ENCODE results near the gene KIF16B. TPM values are rescaled to one million over a fixed set of nuclear protein-coding genes. Genes with fewer than 3 reads are reported as not detected.

KIF16B gene
- total RNA-seq, 1 donor from 2014 or later = 7.0 TPM

DNA sequence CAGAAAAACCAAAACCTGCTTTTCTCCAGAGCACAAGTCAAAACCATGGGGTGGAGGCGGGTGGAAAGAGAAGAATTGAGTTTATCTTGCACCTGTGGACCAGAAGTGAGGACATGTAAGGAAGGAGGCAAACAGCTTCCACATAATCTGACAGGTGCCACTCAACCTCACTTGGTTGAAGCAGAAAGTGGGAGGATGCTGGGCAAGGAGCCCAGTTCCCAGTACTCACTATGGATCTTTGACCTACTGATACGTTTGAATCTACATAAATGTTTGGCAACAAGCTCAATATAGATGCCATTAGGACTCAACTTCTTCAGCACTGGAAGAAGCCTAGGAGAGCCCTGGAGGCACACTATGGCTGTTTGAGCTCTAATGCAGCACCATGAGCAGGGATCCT, 285.5 kb downstream of the KIF16B start:
- Histone ChIP-seq H3K27me3 (ENCODE audit: insufficient read depth, low read length) (no peaks in the 10 kb centered on the region), H3K9ac (ENCODE audit: low read length) (no peak overlapping the region), H4K20me1 (ENCODE audit: insufficient read depth, low read length) (no peaks in the 10 kb centered on the region), H3K4me1 (ENCODE audit: insufficient read depth, low read length) (no peaks in the 10 kb centered on the region), H2AFZ (ENCODE audit: low read depth, low read length) (no peak overlapping the region), H3K79me2 (ENCODE audit: insufficient read depth, low read length) (no peaks in the 10 kb centered on the region), H3K36me3 (ENCODE audit: insufficient read depth, low read length) (no peaks in the 10 kb centered on the region), H3K9me3 (ENCODE audit: insufficient read depth, low read depth, low read length) (no peaks in the 10 kb centered on the region), H3K4me2 (ENCODE audit: low read length) (no peak overlapping the region), H3K4me3 (ENCODE audit: insufficient read depth, low read depth, low read length) (no peak overlapping the region), H3K27ac (ENCODE audit: low read depth, low read length) (no peak overlapping the region)
- H3K4me1 Mint-ChIP-seq (ENCODE audit: low read depth, unreplicated experiment) = no peaks in the 10 kb centered on the region
- H3K9me3 Mint-ChIP-seq (ENCODE audit: unreplicated experiment) = no peaks in the 10 kb centered on the region
- no peak overlapping the region for H3K27ac Mint-ChIP-seq (ENCODE audit: unreplicated experiment)
- FAIRE-seq (no peak), DNase-seq (ENCODE audit: low read depth) (no peak)
- no peak overlapping the region for H3K4me3 Mint-ChIP-seq (ENCODE audit: unreplicated experiment)
- no peaks in the 10 kb centered on the region for H3K27me3 Mint-ChIP-seq (ENCODE audit: low read depth, unreplicated experiment)
- TF ChIP-seq, protein P1, sequence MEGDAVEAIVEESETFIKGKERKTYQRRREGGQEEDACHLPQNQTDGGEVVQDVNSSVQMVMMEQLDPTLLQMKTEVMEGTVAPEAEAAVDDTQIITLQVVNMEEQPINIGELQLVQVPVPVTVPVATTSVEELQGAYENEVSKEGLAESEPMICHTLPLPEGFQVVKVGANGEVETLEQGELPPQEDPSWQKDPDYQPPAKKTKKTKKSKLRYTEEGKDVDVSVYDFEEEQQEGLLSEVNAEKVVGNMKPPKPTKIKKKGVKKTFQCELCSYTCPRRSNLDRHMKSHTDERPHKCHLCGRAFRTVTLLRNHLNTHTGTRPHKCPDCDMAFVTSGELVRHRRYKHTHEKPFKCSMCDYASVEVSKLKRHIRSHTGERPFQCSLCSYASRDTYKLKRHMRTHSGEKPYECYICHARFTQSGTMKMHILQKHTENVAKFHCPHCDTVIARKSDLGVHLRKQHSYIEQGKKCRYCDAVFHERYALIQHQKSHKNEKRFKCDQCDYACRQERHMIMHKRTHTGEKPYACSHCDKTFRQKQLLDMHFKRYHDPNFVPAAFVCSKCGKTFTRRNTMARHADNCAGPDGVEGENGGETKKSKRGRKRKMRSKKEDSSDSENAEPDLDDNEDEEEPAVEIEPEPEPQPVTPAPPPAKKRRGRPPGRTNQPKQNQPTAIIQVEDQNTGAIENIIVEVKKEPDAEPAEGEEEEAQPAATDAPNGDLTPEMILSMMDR (IDR thresholded peaks at IDR 0.05; ENCODE audit: insufficient read depth, low read depth, low read length) = no peak
- no peak for TF ChIP-seq EZH2 (IDR thresholded peaks at IDR 0.05; ENCODE audit: insufficient read depth, low read length)
- peaks cover 5% of the 10 kb centered on the region for H3K36me3 Mint-ChIP-seq (ENCODE audit: low read depth, unreplicated experiment)

DNA sequence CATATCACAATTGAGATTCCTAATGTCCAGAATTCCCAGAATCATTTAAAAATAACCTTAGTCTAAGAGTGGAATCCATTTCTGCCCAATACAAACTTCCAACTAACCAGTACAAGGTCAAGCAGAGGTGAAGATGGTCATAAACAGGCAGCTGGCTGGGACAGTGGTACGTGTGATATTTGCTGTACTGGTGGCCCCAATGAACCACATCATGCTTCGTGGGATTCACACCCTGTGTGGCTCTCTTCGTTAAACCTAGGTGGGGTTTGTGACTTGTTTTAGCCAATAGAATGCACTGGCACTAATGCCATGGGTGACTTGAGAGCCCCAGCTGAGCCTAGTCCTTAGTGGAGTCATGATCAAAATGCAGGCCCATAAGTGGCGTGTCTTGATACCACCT, 286.6 kb downstream of the KIF16B start:
- Mint-ChIP-seq H3K27ac (ENCODE audit: unreplicated experiment) (no peak overlapping the region), H3K27me3 (ENCODE audit: low read depth, unreplicated experiment) (no peaks in the 10 kb centered on the region), H3K4me1 (ENCODE audit: low read depth, unreplicated experiment) (no peaks in the 10 kb centered on the region), H3K9me3 (ENCODE audit: unreplicated experiment) (no peaks in the 10 kb centered on the region), H3K36me3 (ENCODE audit: low read depth, unreplicated experiment) (peaks cover 6% of the 10 kb centered on the region), H3K4me3 (ENCODE audit: unreplicated experiment) (no peak overlapping the region)
- no peaks in the 10 kb centered on the region for H3K36me3 ChIP-seq (ENCODE audit: insufficient read depth, low read length)
- no peak for DNase-seq (ENCODE audit: low read depth)
- no peaks in the 10 kb centered on the region for H3K27me3 ChIP-seq (ENCODE audit: insufficient read depth, low read length)
- TF ChIP-seq, protein P1 (IDR thresholded peaks at IDR 0.05; ENCODE audit: insufficient read depth, low read depth, low read length) = no peak
- TF ChIP-seq EZH2 (IDR thresholded peaks at IDR 0.05; ENCODE audit: insufficient read depth, low read length) = no peak
- H4K20me1 ChIP-seq (ENCODE audit: insufficient read depth, low read length) = no peaks in the 10 kb centered on the region
- no peaks in the 10 kb centered on the region for H3K4me1 ChIP-seq (ENCODE audit: insufficient read depth, low read length)
- H3K27ac ChIP-seq (ENCODE audit: low read depth, low read length) = no peak overlapping the region
- no peak overlapping the region for H2AFZ ChIP-seq (ENCODE audit: low read depth, low read length)
- no peaks in the 10 kb centered on the region for H3K79me2 ChIP-seq (ENCODE audit: insufficient read depth, low read length)
- H3K9me3 ChIP-seq (ENCODE audit: insufficient read depth, low read depth, low read length) = no peaks in the 10 kb centered on the region
- H3K9ac ChIP-seq (ENCODE audit: low read length) = no peak overlapping the region
- H3K4me3 ChIP-seq (ENCODE audit: insufficient read depth, low read depth, low read length) = no peak overlapping the region
- no peak for FAIRE-seq
- H3K4me2 ChIP-seq (ENCODE audit: low read length) = no peak overlapping the region

GRCh38 chr20:16284385-16285100, 288.7 kb downstream of the KIF16B start:
- Histone ChIP-seq H3K27ac (ENCODE audit: low read depth, low read length) (no peak overlapping the region), H3K9me3 (ENCODE audit: insufficient read depth, low read depth, low read length) (no peaks in the 10 kb centered on the region), H3K79me2 (ENCODE audit: insufficient read depth, low read length) (no peaks in the 10 kb centered on the region), H2AFZ (ENCODE audit: low read depth, low read length) (no peak overlapping the region), H3K4me3 (ENCODE audit: insufficient read depth, low read depth, low read length) (no peak overlapping the region), H3K27me3 (ENCODE audit: insufficient read depth, low read length) (no peaks in the 10 kb centered on the region), H3K9ac (ENCODE audit: low read length) (no peak overlapping the region), H3K36me3 (ENCODE audit: insufficient read depth, low read length) (no peaks in the 10 kb centered on the region), H4K20me1 (ENCODE audit: insufficient read depth, low read length) (no peaks in the 10 kb centered on the region), H3K4me1 (ENCODE audit: insufficient read depth, low read length) (no peaks in the 10 kb centered on the region), H3K4me2 (ENCODE audit: low read length) (no peak overlapping the region)
- FAIRE-seq (no peak), DNase-seq (ENCODE audit: low read depth) (no peak)
- TF ChIP-seq, protein P1 (IDR thresholded peaks at IDR 0.05; ENCODE audit: insufficient read depth, low read depth, low read length) = no peak
- TF ChIP-seq EZH2 (IDR thresholded peaks at IDR 0.05; ENCODE audit: insufficient read depth, low read length) = no peak
- Mint-ChIP-seq H3K4me1 (ENCODE audit: low read depth, unreplicated experiment) (no peaks in the 10 kb centered on the region), H3K27ac (ENCODE audit: unreplicated experiment) (no peak overlapping the region), H3K4me3 (ENCODE audit: unreplicated experiment) (no peak overlapping the region), H3K27me3 (ENCODE audit: low read depth, unreplicated experiment) (no peaks in the 10 kb centered on the region), H3K36me3 (ENCODE audit: low read depth, unreplicated experiment) (peaks cover 6% of the 10 kb centered on the region), H3K9me3 (ENCODE audit: unreplicated experiment) (no peaks in the 10 kb centered on the region)

All from astrocyte (in vitro differentiated cells and primary cell).